Rectal smooth muscle tissue (tissue), 1 donor: ENCODE data around the gene CRTAC1.

Experiments
- H3K27ac ChIP-seq: one replicate; pipeline ENCODE4 v1.7.0; 2013; ENCODE audit warnings: low read depth, low read length, inconsistent platforms
- H3K27me3 ChIP-seq: one replicate; pipeline ENCODE4 v1.7.0; 2013; ENCODE audit warnings: low read length; ENCODE audit not compliant: control insufficient read depth, insufficient read depth
- H3K36me3 ChIP-seq: one replicate; pipeline ENCODE4 v1.7.0; 2013; ENCODE audit warnings: low read length; ENCODE audit not compliant: control insufficient read depth, insufficient read depth
- H3K4me1 ChIP-seq: one replicate; pipeline ENCODE4 v1.7.0; 2013; ENCODE audit warnings: low read length; ENCODE audit not compliant: control insufficient read depth, insufficient read depth
- H3K4me3 ChIP-seq: one replicate; pipeline ENCODE4 v1.7.0; 2013; ENCODE audit warnings: low read length
- H3K9ac ChIP-seq: one replicate; pipeline ENCODE4 v1.7.0; 2013; ENCODE audit warnings: low read length

The CRTAC1 gene

GRCh38 chr10:97883092-97883485 lies 147.3 kb downstream of the CRTAC1 start:
- no peak overlapping the region for H3K27ac ChIP-seq
- no peak overlapping the region for H3K4me3 ChIP-seq
- H3K27me3 ChIP-seq: no peaks in the 10 kb centered on the region
- no peak overlapping the region for H3K9ac ChIP-seq
- H3K4me1 ChIP-seq: no peaks in the 10 kb centered on the region
- H3K36me3 ChIP-seq: no peaks in the 10 kb centered on the region

- Histone ChIP-seq H3K4me1 (no peaks in the 10 kb centered on the region), H3K9ac (no peak overlapping the region), H3K4me3 (no peak overlapping the region), H3K27me3 (no peaks in the 10 kb centered on the region), H3K27ac (no peak overlapping the region), H3K36me3 (no peaks in the 10 kb centered on the region)
Measured at GRCh38 chr10:97882142-97883091, 148.0 kb downstream of the CRTAC1 start.

- H3K27me3 ChIP-seq: no peaks in the 10 kb centered on the region
- no peak overlapping the region for H3K27ac ChIP-seq
- H3K9ac ChIP-seq: no peak overlapping the region
- H3K36me3 ChIP-seq: no peaks in the 10 kb centered on the region
- no peak overlapping the region for H3K4me3 ChIP-seq
- H3K4me1 ChIP-seq: no peaks in the 10 kb centered on the region
Measured at GRCh38 chr10:97880109-97880508, 150.3 kb downstream of the CRTAC1 start.

DNA sequence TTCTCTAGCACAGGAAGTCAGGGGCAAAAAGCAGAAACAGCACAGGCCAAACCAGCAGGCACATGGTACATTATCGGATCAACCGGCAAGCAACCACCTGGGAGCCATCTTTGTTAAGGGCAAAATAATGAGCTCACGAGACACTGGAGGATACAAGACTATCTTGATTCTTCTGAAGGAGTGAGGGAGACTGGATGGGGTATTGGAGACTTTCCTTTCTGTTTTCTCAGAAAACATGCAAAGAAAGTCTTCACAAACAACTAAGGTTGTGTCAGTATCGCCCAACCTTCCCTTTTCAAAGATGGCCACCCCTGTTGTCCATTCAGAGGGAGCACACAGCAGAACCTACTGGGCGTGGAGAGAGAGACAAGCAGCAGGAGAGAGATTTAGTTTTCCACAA lies 151.2 kb downstream of the CRTAC1 start:
- no peak overlapping the region for H3K9ac ChIP-seq
- no peaks in the 10 kb centered on the region for H3K27me3 ChIP-seq
- no peaks in the 10 kb centered on the region for H3K4me1 ChIP-seq
- no peaks in the 10 kb centered on the region for H3K36me3 ChIP-seq
- H3K4me3 ChIP-seq: no peak overlapping the region
- no peak overlapping the region for H3K27ac ChIP-seq

DNA sequence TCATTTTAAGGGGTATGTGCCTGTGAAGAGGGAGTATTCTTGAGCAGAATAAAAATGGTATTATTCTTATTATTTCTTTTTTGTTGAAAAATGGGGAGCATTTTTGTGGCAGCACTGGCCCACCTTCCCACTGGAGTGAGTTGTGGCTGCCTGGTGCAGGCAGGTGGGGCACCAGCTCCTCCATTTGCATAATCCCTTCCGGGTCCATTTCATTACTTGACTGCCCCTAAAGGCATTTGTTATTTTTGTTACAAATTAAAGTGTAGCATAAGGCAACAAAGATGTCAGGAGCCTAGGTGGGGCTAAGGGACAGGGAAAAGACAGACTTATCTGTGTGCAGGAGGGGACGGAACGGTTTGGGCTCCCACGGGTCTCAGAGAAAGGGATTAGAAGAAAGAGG lies 154.0 kb downstream of the CRTAC1 start:
- H3K27me3 ChIP-seq: no peaks in the 10 kb centered on the region
- H3K27ac ChIP-seq: no peak overlapping the region
- H3K36me3 ChIP-seq: no peaks in the 10 kb centered on the region
- H3K4me1 ChIP-seq: no peaks in the 10 kb centered on the region
- H3K4me3 ChIP-seq: no peak overlapping the region
- no peak overlapping the region for H3K9ac ChIP-seq

- Histone ChIP-seq H3K27ac (no peak overlapping the region), H3K27me3 (no peaks in the 10 kb centered on the region), H3K36me3 (no peaks in the 10 kb centered on the region), H3K4me1 (no peaks in the 10 kb centered on the region), H3K4me3 (no peak overlapping the region), H3K9ac (no peak overlapping the region)
Measured at GRCh38 chr10:97875391-97875790, 155.0 kb downstream of the CRTAC1 start.

DNA sequence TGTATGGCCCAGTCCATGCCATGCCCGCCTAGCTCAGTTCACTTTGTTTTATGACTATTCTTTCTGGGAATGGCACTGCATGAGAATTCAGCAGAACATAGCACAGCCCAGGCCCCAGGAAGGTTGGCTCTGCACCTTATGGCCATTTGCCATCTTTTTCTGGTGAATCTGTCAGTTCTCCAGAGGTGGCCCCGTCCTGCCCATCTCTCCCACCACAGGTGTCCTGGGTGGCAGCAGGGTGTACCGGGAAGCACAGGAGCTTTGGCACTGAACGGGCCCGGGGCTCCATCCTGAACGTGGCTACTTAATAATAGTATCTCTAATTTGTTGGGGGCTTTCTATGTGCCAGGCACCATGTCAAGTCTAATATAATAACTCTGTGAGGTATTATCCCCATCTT lies 156.1 kb downstream of the CRTAC1 start:
- Histone ChIP-seq H3K27me3 (no peaks in the 10 kb centered on the region), H3K9ac (no peak overlapping the region), H3K4me1 (no peaks in the 10 kb centered on the region), H3K4me3 (no peak overlapping the region), H3K27ac (no peak overlapping the region), H3K36me3 (no peaks in the 10 kb centered on the region)

- Histone ChIP-seq H3K36me3 (no peaks in the 10 kb centered on the region), H3K27me3 (no peaks in the 10 kb centered on the region), H3K9ac (no peak overlapping the region), H3K4me1 (no peaks in the 10 kb centered on the region), H3K27ac (no peak overlapping the region), H3K4me3 (no peak overlapping the region)
Measured at GRCh38 chr10:97873569-97873968, 156.9 kb downstream of the CRTAC1 start.

GRCh38 chr10:97870990-97871389 lies 159.4 kb downstream of the CRTAC1 start:
- Histone ChIP-seq H3K27ac (no peak overlapping the region), H3K4me3 (no peak overlapping the region), H3K27me3 (no peaks in the 10 kb centered on the region), H3K4me1 (no peaks in the 10 kb centered on the region), H3K36me3 (no peaks in the 10 kb centered on the region), H3K9ac (no peak overlapping the region)

DNA sequence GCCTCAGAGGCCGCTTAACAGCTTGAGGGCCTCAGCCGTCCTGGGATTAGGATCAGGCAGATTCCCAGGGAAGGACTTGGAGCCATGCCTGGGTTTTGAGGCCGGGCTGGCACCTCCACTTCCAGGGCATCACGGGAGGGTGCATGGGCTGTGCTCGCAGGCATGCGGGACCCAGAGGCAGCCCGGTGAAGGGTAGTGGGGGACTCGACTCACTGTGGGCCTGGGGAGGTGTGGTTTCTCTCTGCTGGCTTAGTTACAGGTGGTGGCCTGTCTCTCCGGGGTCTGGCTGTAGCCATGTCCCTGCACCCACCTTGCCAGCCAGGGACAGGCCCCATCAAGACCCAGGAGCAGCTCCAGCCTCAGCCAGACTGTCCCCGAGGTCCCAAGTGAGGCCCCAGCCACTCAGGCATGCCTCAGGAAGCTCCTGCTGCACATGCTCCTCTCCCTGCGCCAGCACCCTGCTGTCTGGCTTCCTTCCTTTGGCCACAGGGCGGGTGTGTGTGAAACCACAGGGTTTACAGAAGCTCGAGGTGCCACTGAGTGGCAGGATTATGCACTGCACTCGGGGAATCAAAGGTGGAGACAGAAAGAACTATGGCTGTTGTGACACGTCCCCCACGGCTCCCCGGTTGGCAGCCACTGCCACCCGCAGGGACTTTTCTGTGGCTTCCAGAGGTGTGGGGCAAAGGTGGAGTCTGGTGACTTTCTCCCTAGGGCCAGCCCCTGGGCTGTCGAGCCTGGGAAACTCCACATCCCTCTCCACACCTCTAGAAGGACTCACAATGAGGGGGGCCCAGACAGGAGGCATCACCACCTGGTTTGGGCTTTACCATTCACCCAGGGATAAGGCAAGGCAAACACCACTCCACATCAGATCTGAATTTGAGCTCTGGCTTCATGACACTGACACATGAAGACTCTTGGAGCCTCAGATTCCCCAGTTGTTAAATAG lies 161.1 kb downstream of the CRTAC1 start:
- Histone ChIP-seq H3K36me3 (no peaks in the 10 kb centered on the region), H3K27ac (no peak overlapping the region), H3K9ac (no peak overlapping the region), H3K4me3 (no peak overlapping the region), H3K27me3 (no peaks in the 10 kb centered on the region), H3K4me1 (no peaks in the 10 kb centered on the region)

GRCh38 chr10:97868134-97868685 lies 162.2 kb downstream of the CRTAC1 start:
- Histone ChIP-seq H3K4me1 (no peaks in the 10 kb centered on the region), H3K36me3 (no peaks in the 10 kb centered on the region), H3K9ac (no peak overlapping the region), H3K27ac (no peak overlapping the region), H3K27me3 (no peaks in the 10 kb centered on the region), H3K4me3 (no peak overlapping the region)

GRCh38 chr10:97867220-97867800 lies 163.1 kb downstream of the CRTAC1 start:
- Histone ChIP-seq H3K27ac (no peak overlapping the region), H3K4me1 (no peaks in the 10 kb centered on the region), H3K4me3 (no peak overlapping the region), H3K27me3 (no peaks in the 10 kb centered on the region), H3K9ac (no peak overlapping the region), H3K36me3 (no peaks in the 10 kb centered on the region)
